ENCODE data around the gene TSG101. TPM values are rescaled to one million over a fixed set of nuclear protein-coding genes. Genes with fewer than 3 reads are reported as not detected.

TSG101 gene
- total RNA-seq, 1 donor from 2014 or later = 99.8 TPM

Other genes starting within 250 kb of the TSG101 start
- 126 TPM for gene HPS5, start 204.8 kb downstream of the TSG101 start, total RNA-seq
- gene GTF2H1, start 204.4 kb downstream of the TSG101 start, total RNA-seq = 84.2 TPM
- 119 TPM for gene LDHA, start 132.4 kb downstream of the TSG101 start, total RNA-seq
- not detected for gene LDHC, start 114.6 kb downstream of the TSG101 start, total RNA-seq
- gene LDHAL6A, start 71.1 kb downstream of the TSG101 start, total RNA-seq = 0.62 TPM
- 27.8 TPM for gene UEVLD, start 61.8 kb upstream of the TSG101 start, total RNA-seq
- 0.62 TPM for gene MISFA, start 72.8 kb upstream of the TSG101 start, total RNA-seq
- gene SPTY2D1, start 107.4 kb upstream of the TSG101 start, total RNA-seq = 11.2 TPM
- gene TMEM86A, start 171.8 kb upstream of the TSG101 start, total RNA-seq = 6.9 TPM
- 0.16 TPM for gene IGSF22, start 199.2 kb upstream of the TSG101 start, total RNA-seq